ENCODE results near the gene ASAH2B. TPM values are rescaled to one million over a fixed set of nuclear protein-coding genes. Genes with fewer than 3 reads are reported as not detected.

The ASAH2B gene
- total and polyA plus RNA-seq, 2 of the 13 experiments (the other 11 are each of a cell fraction or from before 2014, with no cell fraction given) = 4.2 to 4.6 TPM

GRCh38 chr10:50739618-50740292, at the start of gene ASAH2B (continued):
- TF ChIP-seq LRRFIP1 (CRISPR knock-in tag; conservative IDR thresholded peaks at IDR 0.05) = no peak
- TF ChIP-seq ZNF878 (CRISPR knock-in tag; IDR thresholded peaks at IDR 0.05) = no peak
- no peak for TF ChIP-seq GPBP1L1 (CRISPR knock-in tag; IDR thresholded peaks at IDR 0.05)
- TF ChIP-seq MTA1 (CRISPR knock-in tag; IDR thresholded peaks at IDR 0.05; ENCODE audit: borderline replicate concordance) = peak; percentile 70; the same call in 1 of the 2 replicates
- no peak for TF ChIP-seq ZNF546 (CRISPR knock-in tag; conservative IDR thresholded peaks at IDR 0.05)
- TF ChIP-seq RXRB (CRISPR knock-in tag; IDR thresholded peaks at IDR 0.05; ENCODE audit: borderline replicate concordance) = peak; percentile 34; the same call in 1 of the 2 replicates
- no peak for TF ChIP-seq FOXP4 (CRISPR knock-in tag; IDR thresholded peaks at IDR 0.05)
- no peak for TF ChIP-seq TMF1 (CRISPR knock-in tag; IDR thresholded peaks at IDR 0.05; ENCODE audit: low read depth)
- no peak for TF ChIP-seq ATF7 (IDR thresholded peaks at IDR 0.05)
- TF ChIP-seq ATF7 (CRISPR knock-in tag; IDR thresholded peaks at IDR 0.05) = no peak
- peak; percentile 38; the same call in 1 of the 2 replicates for TF ChIP-seq ZNF567 (CRISPR knock-in tag; IDR thresholded peaks at IDR 0.05; ENCODE audit: borderline replicate concordance)
- TF ChIP-seq ZNF597 (CRISPR knock-in tag; IDR thresholded peaks at IDR 0.05) = no peak
- no peak for TF ChIP-seq ARNTL (CRISPR knock-in tag; IDR thresholded peaks at IDR 0.05)
- peak; percentile 70 for TF ChIP-seq GABPA (IDR thresholded peaks at IDR 0.05; ENCODE audit: low read depth, low read length)
- TF ChIP-seq GABPA (CRISPR knock-in tag; IDR thresholded peaks at IDR 0.05; ENCODE audit: low read depth) = peak; percentile 96
- no peak; the same call in 1 of the 2 replicates for TF ChIP-seq ZNF776 (CRISPR knock-in tag; IDR thresholded peaks at IDR 0.05)
- TF ChIP-seq ETS1 (CRISPR knock-in tag; IDR thresholded peaks at IDR 0.05) = no peak
- no peak for TF ChIP-seq ZNF282 (IDR thresholded peaks at IDR 0.05; ENCODE audit: partially characterized antibody)
- TF ChIP-seq ZFP36L2 (CRISPR knock-in tag; IDR thresholded peaks at IDR 0.05) = no peak
- peak; percentile 90 for TF ChIP-seq NRL (CRISPR knock-in tag; IDR thresholded peaks at IDR 0.05; ENCODE audit: borderline replicate concordance)
- peak; percentile 79 for TF ChIP-seq ZBTB7B (CRISPR knock-in tag; IDR thresholded peaks at IDR 0.05)
- peak; percentile 36; the same call in 1 of the 2 replicates for TF ChIP-seq LCORL (IDR thresholded peaks at IDR 0.05)
- TF ChIP-seq LCORL (CRISPR knock-in tag; IDR thresholded peaks at IDR 0.05) = peak; percentile 28; the same call in 1 of the 2 replicates
- TF ChIP-seq MTF1 (CRISPR knock-in tag; IDR thresholded peaks at IDR 0.05) = peak; percentile 75; the same call in 1 of the 2 replicates

Measured in HepG2 (cell line).